HG02759 (cell line): Measurements from ENCODE around the gene ARHGAP4.

Experiments used
- ATAC-seq: cut with Tn5 transposase; IDR thresholded peaks from one replicate; pipeline ENCODE4 v1.9.1; 2021; ENCODE audit warnings: mild to moderate bottlenecking, moderate library complexity; ENCODE audit not compliant: unreplicated experiment

The ARHGAP4 gene

DNA sequence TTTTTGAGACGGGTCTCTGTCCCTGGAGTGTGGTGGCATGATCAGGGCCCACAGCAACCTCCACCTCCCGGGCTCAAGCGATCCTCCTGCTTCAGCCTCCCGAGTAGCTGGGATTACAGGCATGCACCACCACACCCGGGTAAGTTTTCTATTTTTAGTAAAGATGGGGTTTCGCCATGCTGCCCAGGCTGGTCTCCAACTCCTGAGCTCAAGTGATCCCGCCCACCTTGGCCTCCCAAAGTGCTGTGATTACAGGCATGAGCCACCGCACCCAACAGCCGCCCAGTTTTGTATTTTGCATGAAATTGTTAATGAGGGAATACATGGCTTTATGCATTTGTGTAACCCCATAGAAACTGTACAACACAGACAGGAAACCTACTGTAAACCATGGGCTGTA lies 2.8 kb upstream of the ARHGAP4 start:
- no peak for ATAC-seq

DNA sequence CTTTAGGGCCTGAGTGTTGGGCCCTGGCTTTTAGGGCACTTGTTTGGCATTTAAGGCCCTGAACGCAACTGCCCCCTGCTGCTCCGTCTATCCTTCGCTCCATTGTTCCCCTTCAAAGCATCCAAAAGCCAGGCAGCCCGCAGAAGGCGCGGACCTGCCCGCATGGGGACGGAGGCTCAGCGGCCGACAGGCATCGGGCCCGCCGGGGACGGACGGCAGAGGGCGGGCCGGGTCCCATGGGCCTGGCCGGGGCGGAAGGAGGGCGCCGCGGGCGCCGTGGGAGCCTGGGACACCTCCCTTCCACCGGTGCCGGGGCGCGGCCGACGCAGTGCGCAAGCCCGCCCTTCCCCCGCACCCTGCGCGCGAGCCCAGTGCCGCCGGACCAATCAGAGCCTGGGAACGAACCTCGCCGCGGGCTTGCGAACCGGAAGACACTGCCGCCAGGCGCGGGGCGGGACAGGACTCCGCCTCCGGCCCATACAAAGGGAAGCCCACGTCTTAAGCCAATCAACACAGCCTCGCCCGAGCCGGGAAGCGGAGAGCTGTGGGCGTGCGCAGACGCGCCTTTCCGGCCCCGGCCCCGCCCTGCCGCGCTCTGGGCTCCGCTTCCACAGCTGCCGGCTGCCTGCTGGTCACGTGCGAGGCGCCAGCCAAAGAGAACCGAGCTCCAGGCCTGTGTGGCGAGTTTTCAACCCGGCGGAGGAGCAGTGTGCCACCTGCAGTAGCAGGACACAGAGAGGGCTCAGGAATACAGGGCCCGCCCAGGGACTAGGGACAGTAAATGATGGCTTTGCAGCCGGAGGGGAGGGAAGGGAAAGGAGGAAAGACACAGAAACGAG lies 2.1 kb upstream of the ARHGAP4 start:
- ATAC-seq, result peak; percentile 71

- no peak for ATAC-seq
Observed at GRCh38 chrX:153927672-153927921, 1.5 kb upstream of the ARHGAP4 start.

- peak; percentile 36 for ATAC-seq
Observed at GRCh38 chrX:153926858-153927671, 1.0 kb upstream of the ARHGAP4 start.

- ATAC-seq, result no peak
Observed at GRCh38 chrX:153926552-153926857, 441 bp upstream of the ARHGAP4 start.

GRCh38 chrX:153925387-153925738 lies 701 bp downstream of the ARHGAP4 start:
- ATAC-seq, result no peak

GRCh38 chrX:153924149-153924861 lies 1.8 kb downstream of the ARHGAP4 start:
- ATAC-seq, result no peak

DNA sequence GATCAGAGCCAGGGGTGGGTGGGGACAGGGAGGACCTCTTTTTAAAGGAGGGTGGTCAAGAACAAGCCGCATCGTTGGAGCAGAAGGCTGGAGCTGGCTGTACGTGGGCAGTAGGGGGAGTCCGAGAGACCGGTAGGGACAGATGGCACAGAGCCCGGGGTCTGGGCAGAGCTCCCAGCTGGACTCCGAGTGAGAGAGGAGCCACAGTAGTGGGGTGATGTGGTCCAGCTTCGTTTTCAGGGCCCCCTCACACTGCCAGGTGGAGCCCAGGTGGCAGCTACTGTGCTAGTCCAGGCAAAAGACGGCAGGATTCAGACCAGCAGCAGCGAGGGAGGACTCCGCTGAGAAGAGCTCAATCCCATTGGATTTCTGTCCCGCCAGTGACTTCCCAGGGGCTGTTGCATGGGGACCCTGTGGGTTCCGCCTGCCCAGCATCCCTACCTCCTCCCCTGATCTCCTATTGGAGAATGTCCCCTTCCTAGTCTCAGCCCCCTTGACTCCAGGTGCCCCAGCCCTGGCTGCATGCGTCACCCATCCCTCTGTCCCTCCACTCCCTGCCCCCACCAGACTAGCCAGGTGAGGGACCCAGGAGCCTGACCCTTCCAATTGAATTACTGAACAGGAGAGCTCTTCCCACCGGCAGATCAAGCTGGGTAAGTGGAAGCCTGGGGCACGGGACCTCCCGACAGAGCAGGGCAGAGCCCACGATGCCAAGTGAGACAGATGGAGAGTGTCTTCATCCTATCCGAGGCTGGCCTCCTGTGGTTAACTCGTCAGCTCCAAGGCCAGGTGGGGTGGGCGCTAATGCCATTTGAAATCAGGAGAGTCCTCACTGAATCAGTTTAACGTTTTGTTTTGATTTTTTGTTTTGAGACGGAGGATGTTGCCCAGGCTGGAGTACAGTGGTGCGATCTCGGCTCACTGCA lies 2.9 kb downstream of the ARHGAP4 start:
- ATAC-seq, result no peak

DNA sequence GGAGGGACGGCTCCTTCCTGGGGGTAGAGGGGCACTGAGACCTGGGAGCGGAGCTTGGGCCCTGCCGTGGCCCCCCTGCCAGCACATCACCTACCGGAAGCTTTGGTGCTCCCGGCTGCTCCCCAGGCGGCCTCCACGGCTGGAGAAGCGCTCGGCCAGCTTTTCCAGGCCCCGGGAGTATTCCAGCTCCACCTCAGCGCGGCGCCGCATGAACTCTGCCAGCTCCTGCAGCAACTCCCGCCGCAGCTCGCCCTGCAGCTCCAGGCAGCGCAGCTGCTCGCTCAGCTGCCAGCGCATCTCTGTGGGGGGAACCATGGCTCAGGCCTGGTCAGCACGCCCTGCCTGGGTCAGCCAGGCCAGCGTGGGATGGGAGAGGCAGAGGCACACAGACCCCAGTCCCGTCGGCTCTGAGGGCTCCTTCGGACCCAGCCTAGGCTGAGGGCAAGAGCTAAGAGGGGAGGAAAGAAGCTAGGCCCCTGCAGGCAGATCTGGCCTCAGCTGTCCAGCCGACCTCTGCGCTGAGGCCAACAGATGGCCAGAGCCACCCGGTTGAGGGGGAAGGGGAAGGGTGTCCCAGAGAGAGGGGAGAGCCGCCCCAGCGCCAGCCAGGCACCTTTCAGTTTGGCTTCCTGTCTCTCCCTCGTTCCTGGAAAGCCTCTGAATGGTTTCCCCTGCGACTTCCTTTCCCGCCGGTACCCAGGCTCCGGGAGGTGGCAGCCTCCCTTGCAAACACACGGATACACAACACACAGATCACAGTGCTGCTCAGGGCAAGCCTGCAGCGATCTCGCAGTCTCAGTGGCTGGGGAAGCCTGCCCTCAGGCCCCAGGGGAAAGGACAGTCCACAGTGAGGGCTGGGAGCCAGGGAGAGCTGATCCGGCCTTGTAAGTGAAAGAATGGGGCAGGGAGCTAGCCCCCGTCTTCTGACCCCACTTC lies 4.3 kb downstream of the ARHGAP4 start:
- no peak for ATAC-seq

GRCh38 chrX:153921070-153921469 lies 5.0 kb downstream of the ARHGAP4 start:
- no peak for ATAC-seq

DNA sequence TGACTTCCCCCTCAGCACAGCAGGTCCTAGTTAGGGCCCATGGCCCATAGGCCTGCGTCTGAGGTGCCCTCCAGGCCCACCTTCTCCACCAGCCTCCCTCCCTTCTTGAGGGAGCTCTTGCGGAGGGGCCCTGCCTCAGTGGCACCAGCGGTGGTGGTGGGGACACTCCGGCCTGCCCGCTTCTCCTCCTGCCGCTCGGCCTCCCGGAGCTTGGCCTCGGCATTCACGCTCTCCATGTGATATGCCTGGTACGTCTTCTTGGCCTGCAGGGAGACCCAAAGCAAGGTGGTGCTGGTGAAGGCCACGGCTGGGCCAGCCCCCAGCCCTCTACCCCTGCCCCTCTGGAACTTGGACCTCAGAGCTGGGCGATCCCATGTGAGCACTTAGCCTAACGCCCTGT lies 5.5 kb downstream of the ARHGAP4 start:
- no peak for ATAC-seq

- ATAC-seq, result no peak
Observed at GRCh38 chrX:153919281-153919680, 6.8 kb downstream of the ARHGAP4 start.

DNA sequence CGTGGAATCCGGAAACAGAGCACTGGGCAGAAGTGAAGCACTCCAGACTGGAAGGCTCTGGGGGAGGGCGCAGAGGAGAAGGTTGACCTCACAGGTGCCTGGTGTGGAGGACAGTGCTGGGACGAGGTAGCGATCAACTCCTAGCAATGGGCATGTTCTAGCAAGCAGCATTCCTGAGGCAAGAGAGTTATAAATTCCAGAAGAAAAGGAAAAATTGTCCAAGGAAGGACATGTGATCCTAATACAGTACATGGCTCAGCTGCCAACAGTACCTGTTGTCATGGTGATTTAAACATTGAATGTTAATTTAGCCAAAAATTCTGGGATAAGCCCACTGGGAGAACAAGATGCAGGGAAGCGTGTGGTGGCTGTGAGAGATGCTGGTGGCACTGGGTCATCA lies 8.2 kb downstream of the ARHGAP4 start:
- no peak for ATAC-seq

- no peak for ATAC-seq
Observed at GRCh38 chrX:153913701-153914100, 12.4 kb downstream of the ARHGAP4 start.

DNA sequence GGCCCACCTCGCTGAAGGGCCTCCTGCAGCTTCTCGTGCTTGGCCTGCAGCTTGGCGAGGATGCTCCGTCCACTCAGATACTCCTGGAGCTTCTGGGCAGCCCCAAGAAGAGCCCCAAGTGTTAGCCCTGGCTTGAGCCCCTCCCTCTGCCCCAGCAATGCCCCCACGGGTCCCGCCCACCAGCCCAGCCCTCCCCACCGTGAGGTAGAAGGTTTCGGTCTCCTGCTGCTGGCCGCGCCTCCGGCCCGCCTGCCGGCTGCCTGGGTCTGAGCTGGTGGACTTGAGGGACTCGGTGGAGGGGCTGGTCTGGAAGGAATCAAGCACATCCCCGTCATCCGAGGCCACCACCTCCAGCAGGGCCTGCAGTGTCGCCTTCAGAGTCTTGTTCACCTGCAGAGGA lies 12.9 kb downstream of the ARHGAP4 start:
- ATAC-seq, result no peak

GRCh38 chrX:153911798-153912197 lies 14.3 kb downstream of the ARHGAP4 start:
- ATAC-seq, result no peak

DNA sequence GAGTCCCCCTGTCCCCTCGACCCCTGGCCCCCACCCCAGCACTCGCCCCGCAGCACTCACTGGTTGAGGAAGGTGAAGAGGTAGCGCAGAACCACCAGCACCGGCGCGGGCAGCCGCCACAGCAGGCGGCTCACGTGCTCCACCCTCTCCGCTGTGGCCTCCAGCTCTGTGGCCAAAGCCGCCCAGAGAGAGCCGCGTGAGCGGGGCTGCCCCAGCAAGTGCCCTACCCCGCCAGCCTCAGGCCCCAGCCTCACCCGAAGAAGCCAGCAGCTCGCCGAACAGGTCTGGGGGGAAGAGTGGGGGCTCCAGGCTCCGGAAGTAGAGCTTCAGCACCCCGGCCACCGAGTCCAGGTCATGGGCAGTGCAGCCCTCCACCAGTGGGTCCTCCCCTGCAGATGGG lies 15.6 kb downstream of the ARHGAP4 start:
- ATAC-seq, result no peak

DNA sequence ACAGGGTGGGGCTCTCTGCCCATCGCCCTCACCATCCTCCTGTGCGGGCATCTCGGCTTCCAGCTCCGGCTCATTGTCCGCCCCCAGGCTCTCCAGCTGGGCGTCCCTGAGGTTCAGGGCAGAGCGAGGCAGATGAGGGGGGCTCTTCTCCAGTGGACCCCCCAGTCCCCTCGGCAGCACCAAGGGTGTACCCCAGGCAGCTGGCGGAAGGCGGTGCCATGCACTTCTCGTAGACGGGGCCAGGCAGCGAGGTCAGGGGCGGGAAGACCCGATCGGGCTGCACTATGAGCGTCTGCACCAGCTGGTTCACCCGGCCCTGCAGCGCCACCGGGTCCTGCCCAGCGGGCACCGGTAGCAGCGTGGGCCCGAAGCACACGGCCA lies 16.1 kb downstream of the ARHGAP4 start:
- no peak for ATAC-seq

GRCh38 chrX:153909024-153909979 lies 16.8 kb downstream of the ARHGAP4 start:
- no peak for ATAC-seq
